ENCODE data around the gene CLMN. TPM values are rescaled to one million over a fixed set of nuclear protein-coding genes. Genes with fewer than 3 reads are reported as not detected.

The CLMN gene
- total RNA-seq, 1 donor from 2014 or later: 9.6 TPM

DNA sequence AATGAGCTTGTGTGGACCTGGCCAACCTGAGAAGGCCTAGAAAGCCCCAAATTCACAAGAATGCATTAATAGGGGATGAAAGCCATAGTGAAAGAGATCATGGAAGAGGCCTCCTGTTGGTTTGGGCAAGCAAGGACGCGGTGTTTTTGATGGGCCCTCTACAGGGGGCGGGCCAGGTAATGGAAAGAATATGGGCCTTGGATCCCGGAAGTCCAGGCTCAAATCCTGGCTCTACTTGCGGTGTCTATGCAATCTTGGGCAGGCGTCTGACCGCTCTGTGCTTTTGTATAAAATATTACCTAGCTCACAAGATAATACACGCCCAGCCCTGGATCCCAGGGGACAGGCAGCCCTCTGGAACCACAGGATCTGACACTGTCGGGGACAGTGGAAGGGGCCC, 41.1 kb upstream of the CLMN start:
- H3K4me3 ChIP-seq (ENCODE audit: low read depth, low read length): no peak overlapping the region
- TF ChIP-seq, protein P1, sequence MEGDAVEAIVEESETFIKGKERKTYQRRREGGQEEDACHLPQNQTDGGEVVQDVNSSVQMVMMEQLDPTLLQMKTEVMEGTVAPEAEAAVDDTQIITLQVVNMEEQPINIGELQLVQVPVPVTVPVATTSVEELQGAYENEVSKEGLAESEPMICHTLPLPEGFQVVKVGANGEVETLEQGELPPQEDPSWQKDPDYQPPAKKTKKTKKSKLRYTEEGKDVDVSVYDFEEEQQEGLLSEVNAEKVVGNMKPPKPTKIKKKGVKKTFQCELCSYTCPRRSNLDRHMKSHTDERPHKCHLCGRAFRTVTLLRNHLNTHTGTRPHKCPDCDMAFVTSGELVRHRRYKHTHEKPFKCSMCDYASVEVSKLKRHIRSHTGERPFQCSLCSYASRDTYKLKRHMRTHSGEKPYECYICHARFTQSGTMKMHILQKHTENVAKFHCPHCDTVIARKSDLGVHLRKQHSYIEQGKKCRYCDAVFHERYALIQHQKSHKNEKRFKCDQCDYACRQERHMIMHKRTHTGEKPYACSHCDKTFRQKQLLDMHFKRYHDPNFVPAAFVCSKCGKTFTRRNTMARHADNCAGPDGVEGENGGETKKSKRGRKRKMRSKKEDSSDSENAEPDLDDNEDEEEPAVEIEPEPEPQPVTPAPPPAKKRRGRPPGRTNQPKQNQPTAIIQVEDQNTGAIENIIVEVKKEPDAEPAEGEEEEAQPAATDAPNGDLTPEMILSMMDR (conservative IDR thresholded peaks at IDR 0.05; ENCODE audit: low read depth, low read length): no peak
- no peak for DNase-seq (ENCODE audit: low read depth)

- H3K4me3 ChIP-seq (ENCODE audit: low read depth, low read length): peak overlapping the region; percentile 31
- DNase-seq (ENCODE audit: low read depth): peak; percentile 73
- TF ChIP-seq, protein P1 (conservative IDR thresholded peaks at IDR 0.05; ENCODE audit: low read depth, low read length): peak; percentile 19
Observed at GRCh38 chr14:95359994-95360826, 40.5 kb upstream of the CLMN start.

DNA sequence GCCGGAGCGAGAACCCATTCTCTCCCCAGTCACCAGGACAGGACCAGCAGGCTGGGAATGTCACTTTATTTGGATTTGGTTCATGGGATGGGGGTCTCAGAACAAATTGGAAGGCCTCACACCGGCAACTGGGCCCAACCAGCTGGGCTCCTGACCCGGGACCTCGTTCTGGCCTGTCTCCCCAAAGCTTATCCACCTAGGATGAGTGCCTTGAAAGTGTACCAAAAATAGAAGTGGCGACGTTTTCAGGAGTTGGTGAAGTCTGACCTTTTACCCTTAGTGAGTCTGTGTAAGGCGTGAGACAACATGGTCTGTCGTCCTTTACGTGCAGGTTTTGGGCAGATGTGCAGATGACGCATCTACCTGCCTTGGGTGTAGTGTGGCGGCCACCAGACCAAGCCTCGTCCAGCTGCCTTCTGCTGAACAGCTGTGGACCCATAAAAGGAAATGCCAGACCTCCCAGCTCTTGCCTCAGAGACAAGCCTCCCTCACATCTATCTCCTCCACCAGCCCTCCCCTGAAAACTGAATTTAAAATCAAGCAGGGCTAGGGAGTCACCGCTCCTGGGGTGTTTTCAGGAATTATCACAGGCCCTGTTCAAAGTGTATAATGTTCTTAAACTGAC, 36.6 kb upstream of the CLMN start:
- H3K4me3 ChIP-seq (ENCODE audit: low read depth, low read length): no peak overlapping the region
- DNase-seq (ENCODE audit: low read depth): no peak
- TF ChIP-seq, protein P1 (conservative IDR thresholded peaks at IDR 0.05; ENCODE audit: low read depth, low read length): no peak

GRCh38 chr14:95355422-95355821, 35.7 kb upstream of the CLMN start:
- DNase-seq (ENCODE audit: low read depth): no peak
- H3K4me3 ChIP-seq (ENCODE audit: low read depth, low read length): no peak overlapping the region
- TF ChIP-seq, protein P1 (conservative IDR thresholded peaks at IDR 0.05; ENCODE audit: low read depth, low read length): no peak

DNA sequence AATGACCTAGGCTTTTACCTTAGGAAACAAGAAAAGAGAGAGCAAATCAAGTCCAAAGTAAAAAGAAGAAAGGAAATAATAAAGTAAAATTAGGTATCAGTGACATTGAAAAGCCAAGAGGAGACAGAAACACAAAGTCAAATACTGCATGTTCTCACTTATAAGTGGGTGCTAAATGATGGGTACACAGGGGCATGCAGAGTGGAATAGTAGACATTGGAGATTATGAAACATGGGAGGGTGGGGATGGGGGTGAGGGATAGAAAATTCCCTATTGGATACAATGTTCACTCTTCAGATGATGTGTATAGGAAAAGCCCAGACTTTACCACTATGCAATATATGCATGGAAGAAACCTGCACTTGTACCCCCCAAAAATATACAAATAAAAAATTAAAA, 35.1 kb upstream of the CLMN start:
- DNase-seq (ENCODE audit: low read depth): no peak
- TF ChIP-seq, protein P1 (conservative IDR thresholded peaks at IDR 0.05; ENCODE audit: low read depth, low read length): no peak
- no peak overlapping the region for H3K4me3 ChIP-seq (ENCODE audit: low read depth, low read length)

GRCh38 chr14:95353664-95354063, 34.0 kb upstream of the CLMN start:
- DNase-seq (ENCODE audit: low read depth): no peak
- TF ChIP-seq, protein P1 (conservative IDR thresholded peaks at IDR 0.05; ENCODE audit: low read depth, low read length): no peak
- H3K4me3 ChIP-seq (ENCODE audit: low read depth, low read length): no peak overlapping the region
